OCI-LY7 (cell line): ENCODE results near the gene GNL1. TPM values are rescaled to one million over a fixed set of nuclear protein-coding genes. Genes with fewer than 3 reads are reported as not detected.
"Not testable (repeated sequence)": the region's sequence is repeated elsewhere in the genome, so short reads cannot be mapped to it uniquely, and the experiment has no call there.

Experiments
- BruUV-seq: library from RNA; stranded (reverse); fragments of 400-500 nt; replicated peaks from 2 replicates; lab custom pipeline; 2021; lab: Mats Ljungman, UMichigan
- CTCF ChIA-PET: fragments of 300-600 bp; sonication (Branson Sonifier 250); formaldehyde crosslinking; loops from one replicate; lab custom pipeline; 2022; ENCODE audit warnings: antibody characterized with exemption; ENCODE audit not compliant: unreplicated experiment; lab: Charles Lee
- POLR2A ChIA-PET: fragments of 300-600 bp; sonication (Branson Sonifier 250); formaldehyde crosslinking; loops from one replicate; lab custom pipeline; 2022; ENCODE audit warnings: antibody characterized with exemption; lab: Charles Lee
- DNase-seq: peaks from one replicate; pipeline ENCODE4 v3.0.0-alpha.2; 2015; ENCODE audit warnings: low spot score
- H2AFZ ChIP-seq: fragments of 200-600 bp; sonication (generic), shearing (Covaris generic); 2 replicates; pipeline ENCODE4 v1.6.1; 2014; ENCODE audit warnings: mild to moderate bottlenecking, antibody characterized with exemption, low read length, moderate library complexity
- H3K27ac ChIP-seq: fragments of 200-600 bp; sonication (generic); 2 replicates; pipeline ENCODE4 v1.5.1; 2014; ENCODE audit warnings: mixed run types, low read depth, mild to moderate bottlenecking, moderate library complexity, low read length, inconsistent platforms; ENCODE audit not compliant: poor library complexity, severe bottlenecking
- H3K36me3 ChIP-seq: fragments of 200-600 bp; sonication (generic); 2 replicates; pipeline ENCODE4 v1.6.1; 2014; ENCODE audit warnings: mild to moderate bottlenecking, antibody characterized with exemption, low read length, moderate library complexity, mixed read lengths; ENCODE audit not compliant: insufficient read depth
- H3K4me1 ChIP-seq: fragments of 200-600 bp; sonication (generic); 2 replicates; pipeline ENCODE4 v1.5.1; 2014; ENCODE audit warnings: mild to moderate bottlenecking, low read length; ENCODE audit not compliant: insufficient read depth, poor library complexity, severe bottlenecking
- H3K4me2 ChIP-seq: fragments of 200-600 bp; sonication (generic); 2 replicates; pipeline ENCODE4 v1.6.1; 2014; ENCODE audit warnings: mild to moderate bottlenecking, low read length
- H3K4me3 ChIP-seq: fragments of 200-600 bp; sonication (generic); 2 replicates; pipeline ENCODE4 v1.5.1; 2014; ENCODE audit warnings: mild to moderate bottlenecking, low read depth, low read length; ENCODE audit not compliant: poor library complexity, severe bottlenecking
- H3K79me2 ChIP-seq: fragments of 200-600 bp; sonication (generic); 2 replicates; pipeline ENCODE4 v1.6.1; 2016; ENCODE audit warnings: low read depth, mild to moderate bottlenecking, low read length, moderate library complexity, mixed read lengths; ENCODE audit not compliant: insufficient read depth
- H3K9me2 ChIP-seq: fragments of 200-600 bp; sonication (generic); 2 replicates; pipeline ENCODE4 v1.6.1; 2016; ENCODE audit warnings: mild to moderate bottlenecking, low read length, mixed read lengths; ENCODE audit not compliant: insufficient read depth
- H3K9me3 ChIP-seq: fragments of 200-600 bp; sonication (generic); 2 replicates; pipeline ENCODE4 v1.6.1; 2014; ENCODE audit warnings: mild to moderate bottlenecking, mixed run types, low read length, mixed read lengths
- H4K20me1 ChIP-seq: fragments of 200-600 bp; sonication (generic); 2 replicates; pipeline ENCODE4 v1.6.1; 2014; ENCODE audit warnings: mild to moderate bottlenecking, antibody characterized with exemption, low read length, moderate library complexity, mixed read lengths; ENCODE audit not compliant: insufficient read depth
- CTCF ChIP-seq: fragments of 200-600 bp; sonication (generic); conservative IDR thresholded peaks from 2 replicates; pipeline ENCODE4 v1.5.1; 2014; ENCODE audit warnings: mild to moderate bottlenecking, antibody characterized with exemption, low read length, moderate library complexity, mixed read lengths
- EZH2phosphoT487 ChIP-seq: fragments of 200-600 bp; sonication (generic); IDR thresholded peaks from 2 replicates; pipeline ENCODE4 v1.6.1; 2018; ENCODE audit warnings: low read depth, borderline replicate concordance, mild to moderate bottlenecking, mixed run types, antibody characterized with exemption, low read length, moderate library complexity, mixed read lengths
- intact Hi-C: fragments of 100-400 bp; cut with micrococcal nuclease; formaldehyde crosslinking; loops from one replicate; pipeline ENCODE4 v1.10.0; 2022; ENCODE audit not compliant: unreplicated experiment
- total RNA-seq, 2 experiments: library from RNA; depleted of rRNA in 1 of 2; stranded (reverse); fragments of >200 nt in 1 of 2; shearing (Covaris generic) in 1 of 2; gene quantifications; 2 replicates each; pipeline ENCODE4 v1.2.3, GENCODE V29; 2014 to 2022

The GNL1 gene
- total RNA-seq, 2 experiments from 2014 or later = 66.4 to 114 TPM

GRCh38 chr6:30517767-30518504, 38.4 kb downstream of the GNL1 start:
- H3K79me2 ChIP-seq, intact Hi-C loops: not testable (repeated sequence)

GRCh38 chr6:30516754-30517076, 39.6 kb downstream of the GNL1 start:
- peak overlapping the region; percentile 74 for H3K4me2 ChIP-seq
- H3K9me3 ChIP-seq, H3K36me3 ChIP-seq, DNase-seq, CTCF ChIA-PET, H4K20me1 ChIP-seq, H3K9me2 ChIP-seq, BruUV-seq, H3K79me2 ChIP-seq: not testable (repeated sequence)
- peak overlapping the region; percentile 77 for H3K27ac ChIP-seq
- POLR2A ChIA-PET = interaction anchor here (0.6 to 0.8 kb wide), 5 partner anchors 8 to 156 kb away, joined by 3 to 5 read pairs (median 4); no protein-coding TSS in a partner anchor
- intact Hi-C loops = loop anchor here (1.0 kb wide), 1 partner anchor 27 kb away; the partner anchor contains the start of gene HLA-E
- H3K4me3 ChIP-seq = peak overlapping the region; percentile 69
- peak overlapping the region; percentile 94; the same call in 1 of the 2 replicates for H2AFZ ChIP-seq
- peaks cover 15% of the 10 kb centered on the region for H3K4me1 ChIP-seq

More at GRCh38 chr6:30517767-30518504, 38.4 kb downstream of the GNL1 start:
- BruUV-seq, CTCF ChIA-PET, H2AFZ ChIP-seq, H4K20me1 ChIP-seq, H3K27ac ChIP-seq, H3K36me3 ChIP-seq, H3K9me3 ChIP-seq, H3K4me2 ChIP-seq, H3K4me3 ChIP-seq, DNase-seq, H3K9me2 ChIP-seq: not testable (repeated sequence)
- POLR2A ChIA-PET = interaction anchor here (0.6 to 1.2 kb wide), 4 partner anchors 8 to 154 kb away, joined by 3 to 6 read pairs (median 4); no protein-coding TSS in a partner anchor
- peaks cover 15% of the 10 kb centered on the region for H3K4me1 ChIP-seq

GRCh38 chr6:30515944-30516753, 40.1 kb downstream of the GNL1 start:
- CTCF ChIA-PET = no interaction called here
- H3K79me2 ChIP-seq = no peaks in the 10 kb centered on the region

More at GRCh38 chr6:30515944-30516753, 40.1 kb downstream of the GNL1 start:
- Histone ChIP-seq H2AFZ (peak overlapping the region; percentile 94), H3K36me3 (no peaks in the 10 kb centered on the region), H3K9me2 (no peaks in the 10 kb centered on the region), H3K4me3 (peak overlapping the region; percentile 69), H4K20me1 (no peaks in the 10 kb centered on the region), H3K9me3 (no peaks in the 10 kb centered on the region), H3K4me2 (peak overlapping the region; percentile 74), H3K4me1 (peaks cover 15% of the 10 kb centered on the region), H3K27ac (peak overlapping the region; percentile 77)
- peak; percentile 93 for DNase-seq
- no peak for TF ChIP-seq EZH2phosphoT487
- no peak for TF ChIP-seq CTCF
- POLR2A ChIA-PET = interaction anchor here (0.6 to 0.8 kb wide), 5 partner anchors 8 to 156 kb away, joined by 3 to 5 read pairs (median 4); no protein-coding TSS in a partner anchor
- BruUV-seq = no TSS peak
- intact Hi-C loops = loop anchor here (1.0 kb wide), 1 partner anchor 27 kb away; the partner anchor contains the start of gene HLA-E
